ENCODE results near the gene CLEC4G.

Gene CLEC4G

GRCh38 chr19:7701049-7701653 lies 30.8 kb downstream of the CLEC4G start:
- TF ChIP-seq CTCF (IDR thresholded peaks at IDR 0.05; ENCODE audit: low read depth, low read length), result no peak
- DNase-seq (ENCODE audit: extremely low read depth, low read depth), result no peak

- no peak for DNase-seq (ENCODE audit: extremely low read depth, low read depth)
- TF ChIP-seq CTCF (IDR thresholded peaks at IDR 0.05; ENCODE audit: low read depth, low read length), result no peak
Observed at GRCh38 chr19:7699417-7700401, 32.2 kb downstream of the CLEC4G start.

DNA sequence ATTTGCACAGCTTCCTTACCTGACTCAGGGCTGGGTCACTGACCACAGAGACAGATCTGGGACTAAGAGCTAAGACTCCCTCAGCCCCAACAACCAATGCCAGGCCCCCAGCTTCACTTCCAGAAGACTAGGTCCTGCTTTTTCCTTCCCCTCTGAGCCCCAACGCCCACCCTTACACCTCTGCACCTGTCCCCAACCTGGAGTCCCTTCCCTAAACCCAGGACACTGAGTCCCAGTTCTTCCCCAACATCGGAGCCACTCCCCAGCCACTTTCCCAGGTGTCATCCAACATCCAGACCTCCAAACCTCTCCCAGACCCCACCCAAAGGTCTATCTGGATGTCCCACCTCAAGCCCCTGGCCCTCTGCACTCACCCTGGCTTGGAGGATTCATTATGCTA lies 32.9 kb downstream of the CLEC4G start:
- TF ChIP-seq CTCF (IDR thresholded peaks at IDR 0.05; ENCODE audit: low read depth, low read length), result no peak
- no peak for DNase-seq (ENCODE audit: extremely low read depth, low read depth)

GRCh38 chr19:7698583-7698982 lies 33.3 kb downstream of the CLEC4G start:
- no peak for DNase-seq (ENCODE audit: extremely low read depth, low read depth)
- TF ChIP-seq CTCF (IDR thresholded peaks at IDR 0.05; ENCODE audit: low read depth, low read length), result no peak

GRCh38 chr19:7697721-7698287 lies 34.1 kb downstream of the CLEC4G start:
- no peak for TF ChIP-seq CTCF (IDR thresholded peaks at IDR 0.05; ENCODE audit: low read depth, low read length)
- DNase-seq (ENCODE audit: extremely low read depth, low read depth), result no peak

DNA sequence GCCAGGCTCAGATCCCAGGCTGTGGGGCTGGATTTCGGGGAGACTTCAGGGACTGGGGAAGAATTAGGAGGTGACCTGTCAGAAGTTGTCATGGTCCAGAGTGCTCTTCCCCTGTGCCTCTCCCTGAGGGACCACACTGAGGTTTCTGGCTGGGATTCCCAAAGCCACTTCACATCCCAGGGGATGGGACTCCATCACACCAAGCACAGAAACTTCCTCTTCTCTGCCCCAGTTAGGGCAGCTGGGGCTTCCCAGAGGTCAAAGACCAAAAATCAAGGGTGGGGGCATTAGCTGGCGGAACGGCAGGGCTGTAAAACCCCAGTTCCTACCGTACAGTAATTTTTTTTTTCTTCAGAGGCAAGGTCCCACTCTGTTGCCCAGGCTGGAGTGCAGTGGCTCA lies 37.4 kb downstream of the CLEC4G start:
- DNase-seq (ENCODE audit: extremely low read depth, low read depth), result no peak
- no peak for TF ChIP-seq CTCF (IDR thresholded peaks at IDR 0.05; ENCODE audit: low read depth, low read length)
